GM19452 (cell line): Measurements from ENCODE around the gene FAM20A.

ENCODE experiments used
- ATAC-seq: cut with Tn5 transposase; IDR thresholded peaks from one replicate; pipeline ENCODE4 v1.9.1; 2021; ENCODE audit not compliant: unreplicated experiment

Gene FAM20A

GRCh38 chr17:68600931-68601564 lies at the start of gene FAM20A:
Gene FAM20A, minus strand, starts transcription at chr17:68601367. Its CDS starts 701 bp downstream, at chr17:68600666.
- no peak for ATAC-seq

DNA sequence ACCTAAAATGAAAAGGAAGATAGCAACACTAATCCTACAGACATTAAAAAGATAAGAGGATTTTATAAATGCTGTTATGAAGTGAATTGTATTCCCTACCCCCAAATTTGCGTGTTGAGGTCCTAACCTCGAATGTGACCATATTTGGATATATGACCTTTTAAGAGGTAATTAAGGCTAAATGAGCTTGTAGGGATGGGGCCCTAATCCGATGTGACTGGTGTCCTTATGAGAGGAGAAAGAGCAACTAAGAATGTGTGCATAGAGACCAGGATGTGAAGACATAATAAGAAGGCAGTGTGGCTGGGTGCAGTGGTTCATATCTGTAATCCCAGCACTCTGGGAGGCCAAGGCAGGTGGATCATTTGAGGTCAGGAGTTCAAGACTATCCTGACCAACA lies 48.2 kb upstream of the FAM20A start:
- no peak for ATAC-seq

DNA sequence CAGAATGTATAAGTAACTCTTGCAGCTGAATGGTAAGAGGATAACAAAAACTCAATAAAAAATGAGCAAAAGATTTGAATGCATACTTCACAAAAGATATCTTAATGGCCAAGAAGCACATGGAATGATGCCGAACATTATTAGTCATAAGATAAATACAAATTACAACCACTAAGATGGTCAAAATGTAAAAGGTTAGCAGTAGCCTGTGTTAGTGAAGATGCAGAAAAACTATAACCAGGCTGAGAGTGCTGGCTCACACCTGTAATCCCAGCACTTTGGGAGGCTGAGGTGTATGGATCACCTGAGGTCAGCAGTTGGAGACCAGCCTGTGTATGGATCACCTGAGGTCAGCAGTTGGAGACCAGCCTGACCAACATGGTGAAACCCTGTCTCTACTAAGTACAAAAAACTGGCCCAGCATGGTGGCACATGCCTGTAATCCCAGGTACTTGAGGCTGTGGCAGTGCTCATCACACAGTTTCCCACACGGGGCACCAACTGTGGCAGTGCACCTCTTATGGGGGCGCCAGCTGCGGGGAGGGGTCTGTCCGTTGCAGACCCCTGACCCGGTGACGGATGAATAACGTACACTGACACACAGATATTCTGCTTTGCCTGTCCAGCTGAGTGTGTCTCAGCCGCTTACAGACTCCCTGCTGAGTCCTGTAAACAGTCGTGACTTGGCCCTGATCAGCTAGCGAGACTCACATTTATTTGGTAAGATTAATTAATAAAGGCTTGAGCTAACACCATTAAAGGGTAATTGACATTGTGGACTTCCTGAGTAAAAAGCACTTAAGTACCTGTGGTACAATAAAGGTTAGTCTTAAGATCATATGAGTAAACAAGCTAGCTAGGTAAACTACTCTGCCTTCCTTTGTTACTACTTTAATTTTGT lies 45.7 kb upstream of the FAM20A start:
- no peak for ATAC-seq

DNA sequence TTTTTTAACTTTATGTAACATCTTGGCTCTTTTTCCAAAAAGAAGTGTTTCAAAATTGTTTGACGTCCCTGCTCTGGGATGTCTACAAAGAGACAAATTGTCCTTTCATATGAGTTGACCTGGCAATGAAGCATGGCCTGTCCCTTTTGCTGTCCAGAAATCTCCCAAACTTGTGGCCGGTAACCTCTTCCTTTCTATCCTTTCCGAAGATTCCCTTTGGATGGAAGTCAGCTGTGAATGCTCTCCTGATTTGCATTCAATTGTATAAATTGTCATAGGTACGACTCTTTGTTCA lies 40.9 kb upstream of the FAM20A start:
- ATAC-seq, result no peak

DNA sequence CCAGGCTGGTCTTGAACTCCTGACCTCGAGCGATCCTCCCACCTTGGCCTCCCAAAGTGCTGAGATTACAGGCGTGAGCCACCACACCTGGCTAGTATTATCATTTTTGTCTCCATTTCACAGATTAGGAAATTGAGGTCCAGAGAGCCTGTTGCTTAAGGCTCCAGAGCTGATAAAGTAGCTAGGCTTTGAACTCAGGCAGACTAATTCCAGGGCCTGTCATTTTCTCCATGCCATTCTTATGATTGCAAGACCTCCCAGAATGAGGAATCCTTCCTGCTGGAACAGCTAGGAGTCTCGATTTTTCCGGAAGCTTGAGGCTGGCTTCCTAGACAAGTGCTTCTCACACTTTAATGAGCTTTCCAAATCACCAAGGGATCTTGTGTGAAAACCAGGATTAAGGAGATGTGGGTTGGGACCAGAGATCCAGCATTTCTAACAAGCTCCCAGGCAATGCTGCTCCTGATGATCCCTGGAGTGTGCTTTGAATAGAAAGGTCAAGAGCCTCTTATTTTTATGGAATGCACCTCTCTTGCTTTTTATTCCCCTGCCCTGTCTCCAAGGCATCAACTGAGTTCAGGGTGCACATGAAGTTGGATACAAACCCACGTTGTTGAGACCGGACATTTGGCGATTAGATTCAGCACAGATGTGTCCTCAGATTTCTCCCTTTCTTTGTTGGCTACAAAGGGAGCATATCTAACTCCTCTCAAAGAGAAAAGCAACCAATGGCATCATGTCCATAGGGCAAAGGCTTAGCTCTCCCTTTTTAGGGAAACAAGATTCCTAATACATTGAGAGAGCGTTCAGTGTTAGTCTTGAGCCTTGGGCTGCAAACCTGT lies 40.3 kb upstream of the FAM20A start:
- ATAC-seq, result no peak

DNA sequence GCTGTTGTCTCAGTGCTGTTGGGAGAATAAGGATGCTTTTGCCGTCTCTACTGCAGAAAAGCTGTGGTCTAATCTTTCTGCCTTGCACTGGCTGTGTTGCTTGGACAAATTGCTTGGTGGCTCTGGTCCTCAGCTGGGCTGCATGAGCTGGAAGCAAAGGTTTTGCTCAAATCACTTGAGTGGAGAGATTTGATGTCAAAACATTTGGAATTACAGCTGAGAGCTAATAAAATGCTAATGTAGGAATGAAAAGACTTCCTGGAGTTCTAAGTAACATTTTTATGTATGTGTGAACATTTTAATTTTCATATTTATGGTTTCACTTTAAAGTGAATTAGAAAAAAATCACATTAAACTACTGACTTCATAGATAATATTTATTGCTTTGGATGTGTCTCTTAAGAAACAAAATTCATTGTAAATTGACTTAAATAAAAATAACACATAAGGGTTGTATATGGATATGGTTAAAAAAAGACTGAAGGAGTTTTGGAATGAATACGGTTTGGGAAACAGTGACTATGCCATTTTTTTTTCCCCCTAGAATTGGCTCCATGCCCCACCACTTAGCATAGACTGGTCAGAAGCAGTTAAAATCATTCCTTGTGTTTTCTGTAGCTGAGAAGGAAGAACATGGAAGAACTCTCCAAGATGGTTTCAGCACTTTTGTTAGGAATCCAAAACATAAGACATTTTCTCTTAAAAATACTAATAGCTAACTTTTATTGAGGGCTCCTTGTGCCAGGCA lies 39.2 kb upstream of the FAM20A start:
- no peak for ATAC-seq

- no peak for ATAC-seq
Measured at GRCh38 chr17:68634345-68634876, 33.2 kb upstream of the FAM20A start.

DNA sequence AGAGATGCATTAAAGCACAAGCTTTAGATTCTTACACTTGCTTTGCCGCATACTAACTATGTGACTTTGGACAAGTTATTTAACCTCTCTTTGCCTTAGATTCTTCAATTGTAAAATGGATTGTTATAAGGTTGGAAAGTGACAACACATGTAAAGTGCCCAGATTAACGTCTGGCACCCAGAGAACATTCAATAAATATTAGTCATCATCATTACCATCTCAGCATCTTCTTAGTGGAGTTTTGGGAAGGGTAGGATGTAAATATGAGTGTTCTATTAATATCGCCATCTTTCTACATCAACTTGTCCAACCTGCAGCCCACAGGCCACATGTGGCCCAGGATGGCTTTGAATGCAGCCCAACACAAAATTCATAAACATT lies 27.4 kb upstream of the FAM20A start:
- ATAC-seq, result no peak

DNA sequence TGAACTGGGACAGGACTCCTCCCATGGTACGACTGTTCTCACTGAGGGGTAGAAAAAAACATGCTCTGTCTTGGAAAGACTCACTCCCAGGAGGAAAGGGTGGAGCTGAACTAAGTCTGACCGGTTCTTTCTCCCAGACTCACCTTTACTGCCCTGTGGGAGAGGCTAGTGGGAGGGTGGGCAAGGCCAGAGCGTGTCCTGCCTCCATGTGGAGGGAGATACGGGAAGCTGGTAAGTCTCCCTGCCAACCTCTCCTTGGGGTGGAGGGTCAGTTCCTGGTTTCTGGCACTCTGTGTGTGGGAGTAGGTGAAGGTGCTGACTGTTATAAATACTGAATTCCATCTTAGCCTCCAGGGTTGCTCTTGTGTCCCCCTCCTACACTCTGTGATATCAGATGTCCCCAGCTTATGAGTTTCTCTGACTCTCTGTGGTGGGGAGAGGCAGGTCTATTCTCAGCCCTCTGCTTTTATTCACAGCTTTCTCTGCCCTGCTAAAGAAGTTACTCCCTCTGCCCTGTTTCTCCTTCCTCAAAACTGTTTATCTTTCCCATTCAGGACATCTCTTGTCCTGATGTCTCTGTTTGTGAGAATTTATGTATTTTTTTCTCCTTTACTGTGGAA lies 26.9 kb upstream of the FAM20A start:
- no peak for ATAC-seq

- ATAC-seq, result no peak
Measured at GRCh38 chr17:68624381-68624780, 23.2 kb upstream of the FAM20A start.

DNA sequence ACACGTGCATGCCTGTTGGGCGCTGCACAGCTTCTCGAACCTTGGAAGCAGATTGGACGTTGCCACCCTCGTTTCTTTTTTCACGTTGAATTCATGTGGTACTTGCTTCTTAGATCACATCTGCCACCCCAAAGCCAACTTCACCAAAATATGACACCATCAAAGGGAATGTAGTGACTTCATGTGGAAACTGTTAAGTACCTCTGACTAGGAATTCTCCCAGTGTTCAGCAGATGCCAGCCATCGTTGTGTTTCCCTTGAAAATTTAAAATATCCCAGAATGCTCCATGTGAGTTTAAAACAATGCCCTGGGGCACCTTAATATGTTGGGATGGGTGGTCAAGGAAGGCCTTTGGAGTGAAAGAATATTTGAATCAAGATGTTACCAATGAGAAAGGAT lies 22.6 kb upstream of the FAM20A start:
- ATAC-seq, result no peak

- ATAC-seq, result no peak
Measured at GRCh38 chr17:68622423-68622822, 21.3 kb upstream of the FAM20A start.

- ATAC-seq, result no peak
Measured at GRCh38 chr17:68621065-68621464, 19.9 kb upstream of the FAM20A start.

- ATAC-seq, result no peak
Measured at GRCh38 chr17:68616334-68616733, 15.2 kb upstream of the FAM20A start.

DNA sequence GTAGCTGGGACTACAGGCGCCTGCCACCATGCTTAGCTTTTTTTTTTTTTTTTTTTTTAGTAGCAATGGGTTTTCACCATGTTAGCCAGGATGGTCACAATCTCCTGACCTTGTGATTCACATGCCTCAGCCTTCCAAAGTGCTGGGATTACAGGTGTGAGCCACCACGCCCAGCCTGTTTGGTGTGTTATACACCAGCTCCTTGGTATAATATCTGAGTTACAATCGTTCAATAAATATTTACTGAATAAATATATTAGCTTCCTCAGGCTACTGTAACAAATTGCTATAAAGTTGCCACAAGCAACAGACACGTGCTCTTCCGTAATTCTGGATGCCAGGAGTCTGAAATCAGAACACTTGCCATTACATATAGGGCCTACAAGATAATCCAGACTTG lies 13.6 kb upstream of the FAM20A start:
- ATAC-seq, result no peak

DNA sequence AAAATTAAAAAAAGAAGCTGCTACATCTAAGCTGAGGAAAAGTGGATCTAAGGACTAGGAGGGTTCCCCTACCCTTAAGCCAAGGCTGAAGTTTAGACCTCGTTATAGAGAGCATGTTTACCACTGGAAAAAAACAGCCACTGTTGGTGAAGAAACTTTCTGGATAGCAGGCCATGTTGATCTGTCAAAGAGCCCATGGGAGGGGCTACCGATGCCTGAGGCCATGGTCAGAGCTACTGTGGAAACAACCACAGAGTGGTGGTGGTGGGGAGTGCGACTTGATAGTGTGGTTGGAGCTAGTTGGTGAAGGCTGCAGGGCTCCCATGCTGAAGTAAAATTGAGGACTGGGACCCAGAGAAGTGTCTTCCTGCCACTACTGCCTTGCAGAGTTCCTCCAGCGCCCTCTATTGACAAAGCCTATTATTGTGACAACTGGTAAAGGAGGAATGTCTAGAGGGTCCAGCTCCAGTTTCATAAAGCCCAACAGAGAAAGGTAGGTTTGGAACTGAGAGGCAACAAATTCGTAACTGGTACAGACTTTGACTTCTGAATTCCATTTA lies 12.7 kb upstream of the FAM20A start:
- no peak for ATAC-seq

GRCh38 chr17:68612923-68613292 lies 11.7 kb upstream of the FAM20A start:
- ATAC-seq, result no peak

DNA sequence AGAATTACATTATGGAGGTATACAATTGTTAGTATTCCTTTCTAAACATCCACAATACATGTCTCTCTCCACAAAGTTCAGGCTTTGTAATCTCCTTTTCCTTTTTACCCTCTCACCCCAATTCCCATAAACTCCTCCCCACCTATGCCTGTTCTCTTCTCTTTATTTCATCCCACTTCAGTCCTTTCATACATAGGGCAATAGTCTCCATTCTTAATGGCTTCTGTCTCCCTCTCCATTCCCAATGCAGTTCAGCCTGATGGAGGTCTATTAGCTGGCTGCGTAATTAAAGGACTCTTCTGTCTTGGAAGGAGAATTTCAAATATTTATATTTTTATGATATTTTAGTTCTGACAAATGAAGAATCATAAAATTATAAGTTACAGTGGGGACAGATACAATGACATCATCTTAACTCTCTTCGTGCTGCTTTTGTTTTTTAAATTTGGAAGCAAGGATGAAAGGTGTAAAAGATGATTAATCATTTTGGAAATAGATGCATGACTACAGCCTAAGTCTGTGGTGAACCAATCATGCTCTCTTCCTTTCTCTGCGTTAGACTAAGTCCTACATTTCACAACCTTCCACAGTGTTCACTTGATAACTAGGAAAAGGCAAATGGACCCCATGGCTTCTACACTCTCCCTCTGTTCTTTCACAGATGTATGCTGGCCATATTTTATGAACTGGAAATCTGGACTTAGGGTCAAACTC lies 11.2 kb upstream of the FAM20A start:
- ATAC-seq, result no peak

- ATAC-seq, result no peak
Measured at GRCh38 chr17:68611353-68612208, 10.4 kb upstream of the FAM20A start.
